ENCODE measurements around the gene ARPC1B. TPM values are rescaled to one million over a fixed set of nuclear protein-coding genes. Genes with fewer than 3 reads are reported as not detected.

Gene ARPC1B
- total and polyA plus RNA-seq, 4 donors = 43.9 to 182 (median 112) TPM

DNA sequence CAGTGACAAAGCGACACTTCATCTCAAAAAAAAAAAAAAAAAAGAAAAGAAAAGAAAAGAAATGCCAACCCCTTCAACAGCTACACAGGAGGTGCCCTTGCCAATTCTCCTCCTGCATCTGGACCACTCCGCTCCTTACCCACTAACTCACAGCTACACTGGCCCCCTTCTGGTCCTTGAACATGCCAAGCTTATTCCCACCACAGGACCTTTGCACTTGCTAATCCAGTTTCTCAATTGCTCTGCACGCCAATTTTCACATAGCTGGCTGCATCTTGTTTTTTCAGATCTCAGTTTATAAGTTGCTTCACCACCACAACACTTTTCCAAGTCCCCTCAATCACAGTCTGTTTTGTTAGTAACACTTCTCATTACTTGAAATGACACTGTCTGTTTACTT, 28.3 kb downstream of the ARPC1B start:
- Histone ChIP-seq H3K4me3 (ENCODE audit: low read depth in 1 of 3, low read length in 3 of 3) (no peak overlapping the region), H3K9ac (ENCODE audit: low read depth in 1 of 2, low read length in 2 of 2) (no peak overlapping the region), H3K36me3 (ENCODE audit: control insufficient read depth in 4 of 4, insufficient read depth in 3 of 4, low read depth in 1 of 4, low read length in 3 of 4) (peaks cover 4 to 59% (median 21%) of the 10 kb centered on the region in 4 donors), H3K9me3 (ENCODE audit: control insufficient read depth in 4 of 4, low read length in 3 of 4) (no peaks in the 10 kb centered on the region), H3K4me1 (ENCODE audit: control insufficient read depth in 4 of 4, insufficient read depth in 4 of 4, low read length in 3 of 4) (peaks cover 3 to 17% (median 16%) of the 10 kb centered on the region in 4 donors), H3K27me3 (ENCODE audit: control insufficient read depth in 4 of 4, insufficient read depth in 4 of 4, low read length in 3 of 4) (no peaks in the 10 kb centered on the region), H3K27ac (ENCODE audit: low read depth in 1 of 2, low read length in 2 of 2) (no peak overlapping the region)
- 97% methylated on average over 3 of the region's 3 CpGs for WGBS
- TF ChIP-seq HNF4G (IDR thresholded peaks at IDR 0.05) (no peak), JUND (IDR thresholded peaks at IDR 0.05) (no peak), YY1 (IDR thresholded peaks at IDR 0.05) (no peak), EGR1 (IDR thresholded peaks at IDR 0.05; ENCODE audit: low read depth in 2 of 2) (no peak), FOXA1 (IDR thresholded peaks at IDR 0.05) (no peak), HNF4A (conservative IDR thresholded peaks at IDR 0.05) (no peak), NR2F2 (IDR thresholded peaks at IDR 0.05) (no peak), GABPA (IDR thresholded peaks at IDR 0.05 in 1 of 2, conservative IDR thresholded peaks at IDR 0.05 in 1 of 2) (no peak), RXRA (IDR thresholded peaks at IDR 0.05) (no peak)
- TF ChIP-seq, protein P1, sequence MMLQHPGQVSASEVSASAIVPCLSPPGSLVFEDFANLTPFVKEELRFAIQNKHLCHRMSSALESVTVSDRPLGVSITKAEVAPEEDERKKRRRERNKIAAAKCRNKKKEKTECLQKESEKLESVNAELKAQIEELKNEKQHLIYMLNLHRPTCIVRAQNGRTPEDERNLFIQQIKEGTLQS (IDR thresholded peaks at IDR 0.05) = no peak
- TF ChIP-seq, protein P2, sequence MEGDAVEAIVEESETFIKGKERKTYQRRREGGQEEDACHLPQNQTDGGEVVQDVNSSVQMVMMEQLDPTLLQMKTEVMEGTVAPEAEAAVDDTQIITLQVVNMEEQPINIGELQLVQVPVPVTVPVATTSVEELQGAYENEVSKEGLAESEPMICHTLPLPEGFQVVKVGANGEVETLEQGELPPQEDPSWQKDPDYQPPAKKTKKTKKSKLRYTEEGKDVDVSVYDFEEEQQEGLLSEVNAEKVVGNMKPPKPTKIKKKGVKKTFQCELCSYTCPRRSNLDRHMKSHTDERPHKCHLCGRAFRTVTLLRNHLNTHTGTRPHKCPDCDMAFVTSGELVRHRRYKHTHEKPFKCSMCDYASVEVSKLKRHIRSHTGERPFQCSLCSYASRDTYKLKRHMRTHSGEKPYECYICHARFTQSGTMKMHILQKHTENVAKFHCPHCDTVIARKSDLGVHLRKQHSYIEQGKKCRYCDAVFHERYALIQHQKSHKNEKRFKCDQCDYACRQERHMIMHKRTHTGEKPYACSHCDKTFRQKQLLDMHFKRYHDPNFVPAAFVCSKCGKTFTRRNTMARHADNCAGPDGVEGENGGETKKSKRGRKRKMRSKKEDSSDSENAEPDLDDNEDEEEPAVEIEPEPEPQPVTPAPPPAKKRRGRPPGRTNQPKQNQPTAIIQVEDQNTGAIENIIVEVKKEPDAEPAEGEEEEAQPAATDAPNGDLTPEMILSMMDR (IDR thresholded peaks at IDR 0.05; ENCODE audit: low read depth, low read length, missing input control) = no peak
- TF ChIP-seq, protein P3, sequence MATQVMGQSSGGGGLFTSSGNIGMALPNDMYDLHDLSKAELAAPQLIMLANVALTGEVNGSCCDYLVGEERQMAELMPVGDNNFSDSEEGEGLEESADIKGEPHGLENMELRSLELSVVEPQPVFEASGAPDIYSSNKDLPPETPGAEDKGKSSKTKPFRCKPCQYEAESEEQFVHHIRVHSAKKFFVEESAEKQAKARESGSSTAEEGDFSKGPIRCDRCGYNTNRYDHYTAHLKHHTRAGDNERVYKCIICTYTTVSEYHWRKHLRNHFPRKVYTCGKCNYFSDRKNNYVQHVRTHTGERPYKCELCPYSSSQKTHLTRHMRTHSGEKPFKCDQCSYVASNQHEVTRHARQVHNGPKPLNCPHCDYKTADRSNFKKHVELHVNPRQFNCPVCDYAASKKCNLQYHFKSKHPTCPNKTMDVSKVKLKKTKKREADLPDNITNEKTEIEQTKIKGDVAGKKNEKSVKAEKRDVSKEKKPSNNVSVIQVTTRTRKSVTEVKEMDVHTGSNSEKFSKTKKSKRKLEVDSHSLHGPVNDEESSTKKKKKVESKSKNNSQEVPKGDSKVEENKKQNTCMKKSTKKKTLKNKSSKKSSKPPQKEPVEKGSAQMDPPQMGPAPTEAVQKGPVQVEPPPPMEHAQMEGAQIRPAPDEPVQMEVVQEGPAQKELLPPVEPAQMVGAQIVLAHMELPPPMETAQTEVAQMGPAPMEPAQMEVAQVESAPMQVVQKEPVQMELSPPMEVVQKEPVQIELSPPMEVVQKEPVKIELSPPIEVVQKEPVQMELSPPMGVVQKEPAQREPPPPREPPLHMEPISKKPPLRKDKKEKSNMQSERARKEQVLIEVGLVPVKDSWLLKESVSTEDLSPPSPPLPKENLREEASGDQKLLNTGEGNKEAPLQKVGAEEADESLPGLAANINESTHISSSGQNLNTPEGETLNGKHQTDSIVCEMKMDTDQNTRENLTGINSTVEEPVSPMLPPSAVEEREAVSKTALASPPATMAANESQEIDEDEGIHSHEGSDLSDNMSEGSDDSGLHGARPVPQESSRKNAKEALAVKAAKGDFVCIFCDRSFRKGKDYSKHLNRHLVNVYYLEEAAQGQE (IDR thresholded peaks at IDR 0.05) = no peak
- no peak for DNase-seq (ENCODE audit: low spot score)

DNA sequence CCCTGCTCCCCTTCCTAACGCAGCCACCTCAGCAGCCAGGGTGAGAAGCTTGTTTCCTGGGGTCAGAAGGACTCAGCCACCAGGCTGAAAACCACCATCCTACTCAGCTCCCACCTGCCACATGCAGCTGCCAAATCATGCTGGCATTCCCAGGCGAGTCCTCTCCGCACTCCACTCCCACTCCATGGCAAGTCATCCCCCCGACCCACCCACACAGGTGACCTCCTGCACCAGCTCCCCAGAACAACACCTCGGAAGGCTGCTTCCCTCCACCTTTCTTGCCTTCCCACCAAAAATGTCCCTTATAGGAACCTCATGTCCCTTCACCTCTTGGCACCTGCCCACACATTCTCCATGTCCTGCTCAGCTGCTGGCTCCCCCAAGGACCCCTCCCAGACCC, 29.2 kb downstream of the ARPC1B start:
- no peak overlapping the region for H3K27ac ChIP-seq (ENCODE audit: low read depth in 1 of 2, low read length in 2 of 2)
- H3K9ac ChIP-seq (ENCODE audit: low read depth in 1 of 2, low read length in 2 of 2) = no peak overlapping the region
- peaks cover 4 to 51% (median 20%) of the 10 kb centered on the region in 4 donors for H3K36me3 ChIP-seq (ENCODE audit: control insufficient read depth in 4 of 4, insufficient read depth in 3 of 4, low read depth in 1 of 4, low read length in 3 of 4)
- peaks cover 3 to 18% (median 16%) of the 10 kb centered on the region in 4 donors for H3K4me1 ChIP-seq (ENCODE audit: control insufficient read depth in 4 of 4, insufficient read depth in 4 of 4, low read length in 3 of 4)
- no peak overlapping the region for H3K4me3 ChIP-seq (ENCODE audit: low read depth in 1 of 3, low read length in 3 of 3)
- H3K9me3 ChIP-seq (ENCODE audit: control insufficient read depth in 4 of 4, low read length in 3 of 4) = no peaks in the 10 kb centered on the region
- no peaks in the 10 kb centered on the region for H3K27me3 ChIP-seq (ENCODE audit: control insufficient read depth in 4 of 4, insufficient read depth in 4 of 4, low read length in 3 of 4)
- 95% methylated on average over 5 of the region's 5 CpGs for WGBS
- DNase-seq (ENCODE audit: low spot score) = no peak
- TF ChIP-seq YY1 (IDR thresholded peaks at IDR 0.05) (no peak), JUND (IDR thresholded peaks at IDR 0.05) (no peak), RAD21 (IDR thresholded peaks at IDR 0.05) (no peak), FOXA2 (IDR thresholded peaks at IDR 0.05) (no peak), HNF4G (IDR thresholded peaks at IDR 0.05) (no peak), SP1 (IDR thresholded peaks at IDR 0.05) (no peak), NR2F2 (IDR thresholded peaks at IDR 0.05) (no peak), HNF4A (conservative IDR thresholded peaks at IDR 0.05) (no peak), FOXA1 (IDR thresholded peaks at IDR 0.05) (no peak), EGR1 (IDR thresholded peaks at IDR 0.05; ENCODE audit: low read depth in 2 of 2) (no peak)
- TF ChIP-seq, protein P4, sequence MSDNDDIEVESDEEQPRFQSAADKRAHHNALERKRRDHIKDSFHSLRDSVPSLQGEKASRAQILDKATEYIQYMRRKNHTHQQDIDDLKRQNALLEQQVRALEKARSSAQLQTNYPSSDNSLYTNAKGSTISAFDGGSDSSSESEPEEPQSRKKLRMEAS (IDR thresholded peaks at IDR 0.05) = no peak
- TF ChIP-seq, protein P3 (IDR thresholded peaks at IDR 0.05) = no peak
- TF ChIP-seq, protein P1 (IDR thresholded peaks at IDR 0.05) = no peak
- TF ChIP-seq, protein P2 (IDR thresholded peaks at IDR 0.05; ENCODE audit: low read depth, low read length, missing input control) = no peak
- TF ChIP-seq, protein P5, sequence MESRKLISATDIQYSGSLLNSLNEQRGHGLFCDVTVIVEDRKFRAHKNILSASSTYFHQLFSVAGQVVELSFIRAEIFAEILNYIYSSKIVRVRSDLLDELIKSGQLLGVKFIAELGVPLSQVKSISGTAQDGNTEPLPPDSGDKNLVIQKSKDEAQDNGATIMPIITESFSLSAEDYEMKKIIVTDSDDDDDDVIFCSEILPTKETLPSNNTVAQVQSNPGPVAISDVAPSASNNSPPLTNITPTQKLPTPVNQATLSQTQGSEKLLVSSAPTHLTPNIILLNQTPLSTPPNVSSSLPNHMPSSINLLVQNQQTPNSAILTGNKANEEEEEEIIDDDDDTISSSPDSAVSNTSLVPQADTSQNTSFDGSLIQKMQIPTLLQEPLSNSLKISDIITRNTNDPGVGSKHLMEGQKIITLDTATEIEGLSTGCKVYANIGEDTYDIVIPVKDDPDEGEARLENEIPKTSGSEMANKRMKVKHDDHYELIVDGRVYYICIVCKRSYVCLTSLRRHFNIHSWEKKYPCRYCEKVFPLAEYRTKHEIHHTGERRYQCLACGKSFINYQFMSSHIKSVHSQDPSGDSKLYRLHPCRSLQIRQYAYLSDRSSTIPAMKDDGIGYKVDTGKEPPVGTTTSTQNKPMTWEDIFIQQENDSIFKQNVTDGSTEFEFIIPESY (IDR thresholded peaks at IDR 0.05) = no peak

Measured in liver (tissue), 9 donors.